ENCODE measurements around the gene TESPA1.

DNA sequence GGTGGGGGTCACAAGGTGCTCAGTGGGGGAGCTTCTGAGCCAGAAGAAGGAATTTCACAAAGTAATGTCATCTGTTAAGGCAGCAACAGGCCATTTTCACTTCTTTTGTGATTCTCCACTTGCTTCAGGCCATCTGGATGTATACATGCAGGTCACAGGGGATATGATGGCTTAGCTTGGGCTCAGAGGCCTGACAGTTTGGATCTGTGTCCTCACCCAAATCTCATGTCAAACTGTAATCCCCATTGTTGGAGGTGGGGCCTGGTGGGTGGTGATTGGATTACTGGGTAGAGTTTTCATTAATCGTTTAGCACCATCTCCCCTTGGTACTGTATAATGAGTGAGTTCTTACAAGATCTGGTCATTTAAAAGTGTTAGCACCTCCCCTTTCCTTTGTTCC is 36.4 kb downstream of the TESPA1 start:
- TF ChIP-seq, protein P1, sequence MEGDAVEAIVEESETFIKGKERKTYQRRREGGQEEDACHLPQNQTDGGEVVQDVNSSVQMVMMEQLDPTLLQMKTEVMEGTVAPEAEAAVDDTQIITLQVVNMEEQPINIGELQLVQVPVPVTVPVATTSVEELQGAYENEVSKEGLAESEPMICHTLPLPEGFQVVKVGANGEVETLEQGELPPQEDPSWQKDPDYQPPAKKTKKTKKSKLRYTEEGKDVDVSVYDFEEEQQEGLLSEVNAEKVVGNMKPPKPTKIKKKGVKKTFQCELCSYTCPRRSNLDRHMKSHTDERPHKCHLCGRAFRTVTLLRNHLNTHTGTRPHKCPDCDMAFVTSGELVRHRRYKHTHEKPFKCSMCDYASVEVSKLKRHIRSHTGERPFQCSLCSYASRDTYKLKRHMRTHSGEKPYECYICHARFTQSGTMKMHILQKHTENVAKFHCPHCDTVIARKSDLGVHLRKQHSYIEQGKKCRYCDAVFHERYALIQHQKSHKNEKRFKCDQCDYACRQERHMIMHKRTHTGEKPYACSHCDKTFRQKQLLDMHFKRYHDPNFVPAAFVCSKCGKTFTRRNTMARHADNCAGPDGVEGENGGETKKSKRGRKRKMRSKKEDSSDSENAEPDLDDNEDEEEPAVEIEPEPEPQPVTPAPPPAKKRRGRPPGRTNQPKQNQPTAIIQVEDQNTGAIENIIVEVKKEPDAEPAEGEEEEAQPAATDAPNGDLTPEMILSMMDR (IDR thresholded peaks at IDR 0.05), result no peak
- no peak for TF ChIP-seq POLR2A (IDR thresholded peaks at IDR 0.05)

All from uterus (tissue), 2 donors.